T-helper 2 cell treated with Interferon-gamma antibody and Interleukin-4, amounts not matched to agents 5 μg/mL and 100 μg/mL, for 36 hours (primary cell): ENCODE measurements around the gene CDIPT.
A peak's percentile ranks its signal among the peaks of the same experiment; 100 is the strongest.
"Not testable (repeated sequence)": the region's sequence is repeated elsewhere in the genome, so short reads cannot be mapped to it uniquely, and the experiment has no call there.

Experiments used
- DNase-seq: peaks from one replicate; pipeline ENCODE4 v3.0.0; 2021; ENCODE audit warnings: low spot score
- H3K27ac Mint-ChIP-seq: one replicate; pipeline ENCODE4 v1.8.0; 2021; ENCODE audit warnings: mild to moderate bottlenecking, mixed read lengths
- H3K27me3 Mint-ChIP-seq: one replicate; pipeline ENCODE4 v1.8.0; 2021; ENCODE audit warnings: low read depth, mixed read lengths
- H3K36me3 Mint-ChIP-seq: one replicate; pipeline ENCODE4 v1.8.0; 2021; ENCODE audit warnings: low read depth, mixed read lengths
- H3K4me1 Mint-ChIP-seq: one replicate; pipeline ENCODE4 v1.8.0; 2021; ENCODE audit warnings: low read depth, mixed read lengths
- H3K4me3 Mint-ChIP-seq: one replicate; pipeline ENCODE4 v1.8.0; 2022; ENCODE audit warnings: mild to moderate bottlenecking, moderate library complexity, mixed read lengths
- H3K9me3 Mint-ChIP-seq: one replicate; pipeline ENCODE4 v1.8.0; 2021; ENCODE audit warnings: mixed read lengths

CDIPT gene

DNA sequence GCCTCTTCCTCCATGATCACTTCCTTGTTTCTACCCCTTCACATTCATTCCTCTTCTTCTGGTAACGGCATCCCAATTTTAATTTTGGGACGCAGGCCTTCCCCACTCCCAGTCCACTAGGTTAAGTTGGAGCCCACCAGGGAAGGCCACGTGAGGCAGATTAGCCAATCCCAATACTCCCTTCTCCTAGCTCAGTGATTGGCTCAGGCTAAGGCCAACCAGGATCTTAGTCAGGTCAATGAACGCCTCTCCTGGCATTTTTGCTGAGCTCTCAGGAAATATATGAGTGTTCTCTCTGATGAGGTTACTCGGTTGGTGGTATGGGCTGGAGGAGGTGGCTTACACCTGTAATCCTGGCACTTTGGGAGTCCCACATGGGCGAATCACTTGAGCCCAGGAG is 21.0 kb upstream of the CDIPT start:
- DNase-seq, result no peak
- Mint-ChIP-seq H3K36me3 (no peaks in the 10 kb centered on the region), H3K27me3 (peaks cover 5% of the 10 kb centered on the region), H3K27ac (no peak overlapping the region), H3K4me1 (no peaks in the 10 kb centered on the region), H3K4me3 (no peak overlapping the region), H3K9me3 (no peaks in the 10 kb centered on the region)

DNA sequence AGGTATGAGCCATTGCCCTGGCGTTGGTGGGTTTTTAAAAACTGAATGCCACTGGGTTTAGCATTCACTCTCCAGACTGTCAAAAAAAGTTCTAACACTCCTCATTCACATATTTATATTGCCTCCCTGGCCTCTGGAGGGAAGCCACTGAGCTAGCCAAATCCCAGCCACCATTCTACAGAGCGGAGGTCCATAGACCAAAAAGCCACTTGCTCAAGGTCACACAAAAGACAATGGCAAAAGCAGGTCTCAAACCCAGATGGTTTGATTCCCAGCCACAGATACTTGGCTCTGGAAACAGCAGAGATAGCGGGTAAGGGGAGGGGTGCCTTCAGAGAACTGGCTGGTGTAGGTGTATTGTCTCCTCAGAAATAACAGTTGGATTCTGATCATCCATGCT is 18.0 kb upstream of the CDIPT start:
- no peaks in the 10 kb centered on the region for H3K9me3 Mint-ChIP-seq
- no peak overlapping the region for H3K4me3 Mint-ChIP-seq
- peaks cover 17% of the 10 kb centered on the region for H3K27me3 Mint-ChIP-seq
- no peak for DNase-seq
- H3K27ac Mint-ChIP-seq, result no peak overlapping the region
- H3K4me1 Mint-ChIP-seq, result peaks cover 6% of the 10 kb centered on the region
- H3K36me3 Mint-ChIP-seq, result no peaks in the 10 kb centered on the region

DNA sequence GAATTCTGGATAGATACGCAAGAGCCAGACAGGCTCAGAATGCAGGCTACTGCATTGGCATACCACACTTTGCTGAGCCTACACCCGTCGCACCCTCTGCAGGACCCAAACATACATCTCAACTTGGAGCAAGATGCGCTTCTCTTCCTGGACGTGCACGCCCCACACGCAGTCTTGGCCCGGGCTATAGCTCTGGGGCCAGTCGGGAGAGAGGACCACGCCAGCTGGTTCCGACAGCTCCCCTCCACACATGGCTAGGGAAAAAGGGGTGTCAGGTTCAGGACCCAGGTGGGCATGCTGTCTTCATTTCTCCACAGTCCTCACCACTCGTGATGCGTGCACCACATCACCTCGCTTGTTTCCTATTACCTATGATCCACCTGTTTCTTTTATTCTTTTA is 15.1 kb upstream of the CDIPT start:
- DNase-seq, result no peak
- H3K9me3 Mint-ChIP-seq, result no peaks in the 10 kb centered on the region
- H3K27ac Mint-ChIP-seq, result no peak overlapping the region
- peaks cover 6% of the 10 kb centered on the region for H3K4me1 Mint-ChIP-seq
- no peak overlapping the region for H3K4me3 Mint-ChIP-seq
- H3K36me3 Mint-ChIP-seq, result no peaks in the 10 kb centered on the region
- peaks cover 26% of the 10 kb centered on the region for H3K27me3 Mint-ChIP-seq

DNA sequence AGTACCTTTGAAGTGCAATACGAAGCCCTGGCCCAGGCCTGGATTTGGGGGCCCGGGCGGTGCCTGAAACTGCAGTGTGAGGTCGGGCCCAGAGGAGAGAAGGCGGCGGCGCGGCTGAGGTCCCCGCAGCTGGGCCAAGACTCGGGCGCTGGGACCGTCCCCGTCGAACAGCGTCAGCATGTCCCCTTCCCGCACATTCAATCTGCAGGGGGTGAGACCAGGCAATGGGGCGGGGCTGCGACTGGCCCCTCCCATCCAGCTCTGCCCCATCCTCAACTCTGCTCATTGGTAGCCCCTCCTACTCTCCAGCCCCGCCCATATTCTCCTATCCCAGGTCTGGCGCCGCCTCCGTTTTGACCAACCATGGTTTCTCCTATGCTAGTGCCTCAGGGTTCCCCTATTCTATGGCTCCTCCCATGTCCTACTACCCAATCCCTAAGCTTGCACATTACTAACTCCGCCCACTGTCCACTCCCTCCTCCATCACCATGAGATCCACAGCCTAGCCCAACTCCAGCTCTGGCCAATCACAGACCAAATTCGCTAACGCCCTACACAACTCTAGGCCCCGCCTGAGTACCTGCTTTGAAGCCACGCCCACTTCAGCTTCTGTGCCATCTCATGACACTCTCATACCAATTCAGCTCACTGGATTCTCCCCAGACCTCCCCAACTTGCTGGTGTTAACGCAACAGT is 14.4 kb upstream of the CDIPT start:
- no peaks in the 10 kb centered on the region for H3K36me3 Mint-ChIP-seq
- H3K9me3 Mint-ChIP-seq, result no peaks in the 10 kb centered on the region
- no peak overlapping the region for H3K27ac Mint-ChIP-seq
- peak overlapping the region; percentile 61 for H3K4me3 Mint-ChIP-seq
- peaks cover 20% of the 10 kb centered on the region for H3K27me3 Mint-ChIP-seq
- peaks cover 6% of the 10 kb centered on the region for H3K4me1 Mint-ChIP-seq
- peak; percentile 69 for DNase-seq

DNA sequence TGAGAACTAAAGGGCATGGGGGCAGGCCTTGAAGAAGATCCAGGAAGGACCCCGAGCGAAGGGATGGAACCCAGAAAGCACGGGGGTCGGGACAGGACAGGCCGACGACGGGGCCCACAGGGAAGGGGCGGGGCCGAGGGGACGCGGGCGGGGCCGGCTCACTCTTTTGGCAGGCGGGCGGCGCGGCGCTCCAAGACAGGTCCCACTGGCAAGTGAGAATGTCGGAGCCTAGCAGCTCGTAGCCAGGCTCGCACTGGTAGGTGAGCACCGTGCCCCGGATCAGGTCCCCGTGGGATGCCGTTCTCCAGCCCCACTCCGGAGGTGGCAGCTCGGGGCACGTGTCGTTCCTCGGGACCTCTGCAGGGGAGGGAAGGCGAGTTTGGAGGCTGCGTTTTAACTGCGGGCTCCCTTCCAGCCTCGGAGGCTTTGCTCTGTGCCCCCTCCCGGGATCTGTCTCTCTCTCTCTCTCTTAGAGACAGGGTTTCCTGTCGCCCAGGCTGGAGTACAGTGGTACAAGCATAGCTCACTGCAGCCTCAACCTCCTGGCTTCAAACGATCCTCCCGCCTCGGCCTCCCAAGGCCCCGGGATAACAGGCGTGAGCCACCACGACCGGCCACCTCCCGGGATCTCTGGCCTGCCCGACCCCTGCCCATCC is 13.7 kb upstream of the CDIPT start:
- DNase-seq, result peak; percentile 19
- Mint-ChIP-seq H3K4me3 (peak overlapping the region; percentile 61), H3K4me1 (peaks cover 6% of the 10 kb centered on the region), H3K9me3 (no peaks in the 10 kb centered on the region), H3K27me3 (peaks cover 20% of the 10 kb centered on the region), H3K36me3 (no peaks in the 10 kb centered on the region), H3K27ac (no peak overlapping the region)

DNA sequence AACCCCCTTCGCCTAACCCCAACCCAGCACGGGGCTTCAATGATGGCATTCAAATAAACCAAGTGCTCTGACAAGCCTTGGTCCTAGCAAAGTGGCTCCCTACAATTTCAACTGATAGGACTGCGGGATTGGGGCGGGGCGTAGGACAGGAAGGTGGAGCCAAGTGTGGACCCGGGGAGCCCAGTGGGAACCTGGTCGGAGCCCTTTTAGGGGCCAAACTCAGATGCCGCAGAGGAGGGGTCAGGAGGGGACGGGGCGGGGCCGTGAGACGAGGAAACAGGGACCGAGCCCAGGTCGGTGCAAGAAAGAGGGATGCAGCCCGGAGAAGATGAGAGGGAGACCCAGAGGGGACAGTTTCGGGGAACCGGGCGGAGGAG is 13.2 kb upstream of the CDIPT start:
- peaks cover 20% of the 10 kb centered on the region for H3K27me3 Mint-ChIP-seq
- H3K36me3 Mint-ChIP-seq, result no peaks in the 10 kb centered on the region
- DNase-seq, result no peak
- H3K4me1 Mint-ChIP-seq, result peaks cover 6% of the 10 kb centered on the region
- H3K9me3 Mint-ChIP-seq, result no peaks in the 10 kb centered on the region
- H3K4me3 Mint-ChIP-seq, result peak overlapping the region; percentile 61
- H3K27ac Mint-ChIP-seq, result no peak overlapping the region

DNA sequence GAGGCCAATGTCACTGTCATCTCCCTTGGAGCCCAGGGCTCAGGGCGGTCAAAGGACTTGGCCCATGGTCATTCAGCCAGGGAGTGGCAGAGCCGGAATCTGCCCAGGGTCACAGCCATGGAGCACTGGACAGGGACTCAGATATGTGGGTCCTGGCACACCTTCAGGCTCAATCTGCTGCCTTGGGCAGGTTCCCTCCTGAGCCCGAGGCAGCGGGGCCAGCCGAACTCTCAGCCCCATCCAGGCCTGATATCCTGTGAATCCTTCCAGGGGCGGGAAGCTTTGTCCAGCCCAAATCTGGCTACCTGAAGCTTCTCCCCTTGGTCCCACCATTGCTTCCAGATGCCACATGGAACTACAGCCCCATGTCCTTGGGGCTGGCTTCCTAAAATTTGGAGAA is 12.2 kb upstream of the CDIPT start:
- no peak overlapping the region for H3K4me3 Mint-ChIP-seq
- H3K36me3 Mint-ChIP-seq, result no peaks in the 10 kb centered on the region
- H3K27me3 Mint-ChIP-seq, result peaks cover 20% of the 10 kb centered on the region
- H3K9me3 Mint-ChIP-seq, result no peaks in the 10 kb centered on the region
- H3K27ac Mint-ChIP-seq, result no peak overlapping the region
- no peak for DNase-seq
- H3K4me1 Mint-ChIP-seq, result peaks cover 6% of the 10 kb centered on the region

DNA sequence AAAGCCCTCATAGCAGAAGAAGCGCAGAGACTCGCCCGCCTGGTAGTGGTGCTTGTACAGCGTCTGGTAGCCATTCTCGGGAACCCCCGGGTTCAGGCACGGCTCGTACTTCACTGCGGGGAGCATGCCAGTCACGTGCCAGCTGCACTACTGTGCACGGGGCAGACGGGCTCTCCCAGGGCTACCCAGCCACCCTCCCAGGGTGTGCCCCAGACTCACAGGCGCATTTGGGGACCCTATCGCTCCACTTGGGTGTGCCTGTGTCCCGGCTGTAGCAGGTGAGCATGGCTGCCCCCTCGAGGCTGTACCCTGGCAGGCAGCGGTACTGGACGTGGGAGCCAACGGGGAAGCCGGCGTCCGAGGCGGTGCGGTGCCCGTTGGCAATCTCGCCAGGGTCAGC is 10.3 kb upstream of the CDIPT start:
- Mint-ChIP-seq H3K4me3 (no peak overlapping the region), H3K27ac (no peak overlapping the region), H3K4me1 (peaks cover 6% of the 10 kb centered on the region), H3K9me3 (no peaks in the 10 kb centered on the region), H3K36me3 (no peaks in the 10 kb centered on the region), H3K27me3 (peaks cover 20% of the 10 kb centered on the region)
- DNase-seq, result no peak

DNA sequence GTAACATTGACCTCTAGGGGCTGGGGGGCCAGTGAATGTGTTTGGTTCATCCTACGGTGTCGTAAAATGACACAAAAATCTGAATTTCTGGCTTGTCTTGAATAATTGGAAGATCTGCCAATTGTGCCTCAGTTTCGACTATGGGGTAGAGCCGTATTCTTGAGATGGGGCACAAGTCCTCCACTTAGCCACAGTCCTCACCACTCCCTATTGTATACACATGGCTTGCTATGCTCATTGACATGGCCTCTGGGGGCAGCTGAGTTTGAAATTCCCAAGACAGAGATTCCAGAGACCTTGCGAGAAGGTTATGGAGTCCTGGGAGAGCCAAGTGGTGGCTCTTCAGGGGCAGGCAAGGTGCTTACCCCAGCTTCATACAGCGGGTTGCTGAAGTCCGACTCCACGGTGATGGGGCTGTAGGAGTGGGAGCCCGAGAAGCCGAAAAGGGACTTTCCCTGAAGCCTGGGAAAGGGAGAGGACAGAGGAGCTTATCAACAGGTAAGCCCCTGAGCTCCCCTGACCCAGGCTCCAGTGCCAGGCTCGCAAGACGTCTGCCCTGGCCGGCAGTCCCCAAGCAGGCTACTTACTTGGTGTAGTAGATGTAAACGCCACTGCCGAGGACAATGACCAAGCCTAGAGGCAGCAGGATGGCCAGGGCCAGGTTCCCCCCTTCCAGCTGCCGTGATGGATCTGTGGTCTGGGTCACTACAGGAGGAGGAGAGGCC is 9.0 kb upstream of the CDIPT start:
- peaks cover 14% of the 10 kb centered on the region for H3K27me3 Mint-ChIP-seq
- H3K27ac Mint-ChIP-seq, result no peak overlapping the region
- no peaks in the 10 kb centered on the region for H3K36me3 Mint-ChIP-seq
- peaks cover 3% of the 10 kb centered on the region for H3K4me1 Mint-ChIP-seq
- no peaks in the 10 kb centered on the region for H3K9me3 Mint-ChIP-seq
- no peak overlapping the region for H3K4me3 Mint-ChIP-seq
- DNase-seq, result no peak

DNA sequence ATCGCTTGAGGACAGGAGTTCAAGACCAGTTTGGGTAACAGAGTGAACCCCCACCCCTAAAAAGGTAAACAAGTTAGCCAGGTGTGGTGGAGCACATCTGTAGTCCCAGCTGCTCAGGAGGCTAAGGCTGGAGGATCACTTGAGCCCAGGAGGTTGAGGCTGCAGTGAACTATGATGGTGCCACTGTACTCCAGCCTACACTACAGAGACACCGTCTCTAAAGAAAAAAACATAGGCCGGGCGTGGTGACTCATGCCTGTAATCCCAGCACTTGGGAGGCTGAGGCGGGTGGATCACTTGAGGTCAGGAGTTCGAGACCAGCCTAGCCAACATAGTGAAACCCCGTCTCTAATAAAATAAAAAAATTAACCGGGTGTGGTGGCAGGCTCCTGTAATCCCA is 6.0 kb upstream of the CDIPT start:
- H3K4me1 Mint-ChIP-seq, result not testable (repeated sequence)

DNA sequence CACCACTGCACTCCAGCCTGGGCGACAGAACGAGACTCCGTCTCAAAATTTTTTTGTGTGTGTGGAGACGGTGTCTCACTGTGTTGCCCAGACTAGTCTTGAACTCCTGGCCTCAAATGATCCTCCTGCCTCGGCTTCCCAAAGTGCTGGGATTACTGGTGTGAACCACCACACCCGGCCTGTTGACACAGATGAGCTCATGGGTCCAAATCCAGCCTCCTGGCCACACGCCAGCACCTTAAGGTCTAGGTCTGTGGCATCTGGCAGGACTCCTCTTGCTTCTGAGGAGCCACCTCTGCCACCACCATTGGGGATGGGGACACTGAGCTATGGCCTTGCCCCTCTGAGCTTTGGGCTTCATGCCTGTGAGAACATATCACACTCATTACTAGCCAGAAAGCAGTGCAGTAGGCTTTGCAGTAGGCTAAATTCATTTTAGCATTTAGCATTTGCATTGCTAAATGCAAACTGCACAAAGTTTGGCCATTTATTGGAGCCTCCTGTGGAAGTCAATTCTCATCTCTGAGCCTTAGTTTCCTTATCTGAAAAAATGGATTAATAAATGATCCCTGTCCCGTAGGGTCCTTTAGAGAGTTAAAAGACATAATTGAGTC is 5.5 kb upstream of the CDIPT start:
- Mint-ChIP-seq H3K4me1 (peaks cover 3% of the 10 kb centered on the region), H3K27me3 (no peaks in the 10 kb centered on the region), H3K4me3 (no peak overlapping the region), H3K27ac (no peak overlapping the region), H3K36me3 (no peaks in the 10 kb centered on the region), H3K9me3 (no peaks in the 10 kb centered on the region)
- DNase-seq, result no peak

More for the DNA sequence above, 6.0 kb upstream of the CDIPT start:
- not testable (repeated sequence) for H3K9me3 Mint-ChIP-seq, H3K36me3 Mint-ChIP-seq, DNase-seq, H3K27ac Mint-ChIP-seq, H3K4me3 Mint-ChIP-seq, H3K27me3 Mint-ChIP-seq

DNA sequence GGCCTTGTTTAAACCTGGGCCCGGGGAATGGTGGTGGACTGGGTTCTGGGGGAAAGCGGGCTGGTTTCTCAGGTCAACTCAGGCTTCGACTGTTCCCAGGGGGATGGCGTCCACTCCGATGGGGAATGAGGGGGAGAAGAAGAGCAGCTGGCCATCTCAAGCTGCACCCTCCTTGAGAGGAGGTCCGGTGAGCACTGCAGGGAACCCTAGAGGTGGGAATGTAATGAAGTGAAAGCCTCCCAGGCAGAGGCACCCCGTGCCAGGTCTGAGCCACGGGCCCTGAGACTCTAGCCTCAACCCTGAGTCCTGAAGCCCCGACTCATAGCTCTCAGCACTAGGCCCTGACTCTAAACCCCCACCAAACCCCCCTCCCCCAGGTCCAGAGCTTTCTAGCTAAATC is 1.2 kb upstream of the CDIPT start:
- Mint-ChIP-seq H3K36me3 (peaks cover 16% of the 10 kb centered on the region), H3K27ac (no peak overlapping the region), H3K4me1 (peaks cover 15% of the 10 kb centered on the region), H3K9me3 (no peaks in the 10 kb centered on the region), H3K27me3 (no peaks in the 10 kb centered on the region), H3K4me3 (peak overlapping the region; percentile 5)
- no peak for DNase-seq

DNA sequence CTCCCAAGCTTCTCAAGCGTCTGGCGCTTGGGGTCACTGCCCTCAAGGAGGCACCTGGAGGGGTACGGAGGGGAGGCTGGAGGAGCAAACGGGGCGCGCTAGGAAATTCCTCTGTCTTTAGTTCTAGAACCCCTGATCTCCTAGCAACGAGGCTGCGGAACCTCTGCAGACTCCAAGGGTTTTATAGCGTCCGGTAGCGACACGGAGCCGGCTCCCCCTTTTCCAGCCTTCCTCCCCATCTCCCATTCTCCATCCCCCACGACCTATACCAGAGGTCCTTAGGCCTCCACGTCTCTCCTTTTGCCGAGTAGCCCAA is 601 bp upstream of the CDIPT start:
- Mint-ChIP-seq H3K27me3 (no peaks in the 10 kb centered on the region), H3K36me3 (peaks cover 18% of the 10 kb centered on the region), H3K27ac (peak overlapping the region; percentile 100), H3K9me3 (no peaks in the 10 kb centered on the region), H3K4me3 (peak overlapping the region; percentile 99), H3K4me1 (peaks cover 15% of the 10 kb centered on the region)
- no peak for DNase-seq

DNA sequence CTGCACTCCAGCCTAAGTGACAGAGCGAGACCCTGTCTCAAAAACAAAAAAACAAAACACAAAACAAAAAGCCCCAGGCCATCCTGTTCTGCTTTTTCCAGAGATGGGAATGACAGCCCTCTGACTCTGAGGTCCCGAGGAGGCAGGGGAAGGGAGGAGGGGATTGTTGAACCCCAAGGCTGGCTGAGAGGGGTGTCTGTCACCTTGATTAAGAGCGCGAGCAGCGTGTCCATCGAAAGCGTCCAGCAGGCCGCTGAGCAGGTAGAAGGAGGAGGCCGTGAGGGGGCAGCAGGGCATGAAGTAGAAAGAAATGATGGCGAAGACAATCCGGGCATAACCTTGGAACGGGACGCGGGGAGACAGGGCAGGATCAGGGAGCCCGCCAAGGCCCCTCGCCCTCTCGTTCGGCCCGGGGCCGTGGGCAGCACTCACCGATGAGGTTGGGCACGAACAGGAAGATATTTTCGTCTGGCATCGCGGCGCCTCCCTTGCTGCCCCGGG is 593 bp downstream of the CDIPT start:
- Mint-ChIP-seq H3K9me3 (no peaks in the 10 kb centered on the region), H3K4me1 (peaks cover 12% of the 10 kb centered on the region), H3K27me3 (no peaks in the 10 kb centered on the region), H3K36me3 (peaks cover 23% of the 10 kb centered on the region), H3K4me3 (peak overlapping the region; percentile 99), H3K27ac (peak overlapping the region; percentile 96)
- DNase-seq, result no peak
